Stimulated activated CD4-positive, alpha-beta T cell treated with anti-CD3 and anti-CD28 coated beads, Interleukin-1b, Interleukin-23, amount 100 ng/mL, for 48 hours (primary cell): ENCODE results near the gene KNDC1.

Experiments used
- DNase-seq: peaks from one replicate; pipeline ENCODE4 v3.0.0-alpha.2; 2020

Gene KNDC1

DNA sequence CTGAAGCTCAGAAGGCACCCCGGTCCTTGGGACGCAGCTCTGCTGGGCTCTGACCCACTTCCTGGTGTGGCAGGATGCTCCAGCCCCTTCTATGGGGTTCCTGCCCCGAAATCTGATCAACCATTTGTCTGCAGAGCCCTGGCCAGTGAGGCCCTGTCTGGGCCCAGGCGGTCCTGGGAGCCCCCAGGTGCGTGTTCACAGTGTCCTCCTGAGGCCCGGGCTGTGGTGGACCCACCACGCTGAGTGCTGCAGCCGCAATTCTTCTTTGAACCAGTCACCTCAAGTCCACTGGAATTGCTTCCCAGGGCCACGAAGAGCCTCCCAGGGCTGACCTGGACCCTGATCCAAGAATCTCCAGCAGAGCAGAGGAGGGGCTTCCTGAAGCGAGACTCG, 19.1 kb downstream of the KNDC1 start:
- no peak for DNase-seq

DNA sequence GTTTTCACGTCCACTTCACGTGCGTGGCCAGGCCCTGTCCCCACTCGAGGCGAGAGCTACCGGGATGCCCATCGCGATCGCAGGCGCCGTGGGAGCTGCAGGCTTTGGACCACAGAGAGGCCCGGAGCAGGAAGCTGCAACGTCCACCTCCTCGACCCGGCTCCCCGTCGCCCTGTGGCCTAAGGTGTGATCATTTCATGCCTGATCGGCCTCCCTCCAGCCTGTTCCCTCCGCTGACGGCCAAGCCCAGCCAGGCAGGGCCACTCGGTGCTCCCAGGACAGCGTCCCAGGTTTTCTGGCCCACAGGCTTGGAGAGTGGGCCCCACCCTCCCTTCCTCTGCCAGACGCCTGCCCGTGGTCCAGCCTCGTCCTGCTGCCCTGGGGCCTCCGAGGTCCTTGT, 19.6 kb downstream of the KNDC1 start:
- no peak for DNase-seq

DNA sequence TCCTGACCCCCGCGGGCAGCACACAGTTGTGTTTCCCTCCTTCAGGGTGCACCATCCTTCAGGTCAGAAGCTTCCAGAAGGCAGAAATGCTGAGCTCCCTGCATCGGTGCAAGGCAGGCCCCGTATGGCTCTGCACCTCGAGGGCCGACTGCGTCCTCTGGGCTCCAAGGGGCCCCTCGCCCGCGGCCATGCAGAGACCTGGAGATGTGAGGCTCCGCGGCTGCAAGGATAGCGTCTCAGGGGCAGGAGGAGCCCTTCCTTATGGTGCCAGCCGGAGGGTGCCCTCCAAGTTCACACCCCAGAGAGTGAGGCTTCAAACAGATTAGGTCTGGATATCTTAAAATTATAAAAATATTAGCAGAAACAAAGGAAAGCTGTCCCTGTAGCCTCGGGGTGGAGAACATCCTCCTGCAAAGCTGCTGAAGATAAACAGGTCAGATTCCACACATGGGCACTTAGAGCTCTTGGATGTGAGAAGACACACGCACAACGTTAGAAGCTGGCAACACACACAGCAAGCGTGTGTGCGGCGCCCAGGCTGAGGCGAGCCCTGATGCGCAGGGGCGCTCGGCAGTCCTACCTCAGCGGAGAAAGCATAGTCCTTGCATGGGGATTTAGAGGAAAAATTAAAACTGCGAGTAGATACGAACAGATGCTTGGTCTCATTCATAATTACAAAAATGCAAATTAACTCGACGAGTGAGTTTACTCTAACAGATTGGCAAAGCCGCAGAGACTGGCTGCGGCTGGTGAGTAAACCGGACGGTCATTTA, 20.4 kb downstream of the KNDC1 start:
- no peak for DNase-seq

DNA sequence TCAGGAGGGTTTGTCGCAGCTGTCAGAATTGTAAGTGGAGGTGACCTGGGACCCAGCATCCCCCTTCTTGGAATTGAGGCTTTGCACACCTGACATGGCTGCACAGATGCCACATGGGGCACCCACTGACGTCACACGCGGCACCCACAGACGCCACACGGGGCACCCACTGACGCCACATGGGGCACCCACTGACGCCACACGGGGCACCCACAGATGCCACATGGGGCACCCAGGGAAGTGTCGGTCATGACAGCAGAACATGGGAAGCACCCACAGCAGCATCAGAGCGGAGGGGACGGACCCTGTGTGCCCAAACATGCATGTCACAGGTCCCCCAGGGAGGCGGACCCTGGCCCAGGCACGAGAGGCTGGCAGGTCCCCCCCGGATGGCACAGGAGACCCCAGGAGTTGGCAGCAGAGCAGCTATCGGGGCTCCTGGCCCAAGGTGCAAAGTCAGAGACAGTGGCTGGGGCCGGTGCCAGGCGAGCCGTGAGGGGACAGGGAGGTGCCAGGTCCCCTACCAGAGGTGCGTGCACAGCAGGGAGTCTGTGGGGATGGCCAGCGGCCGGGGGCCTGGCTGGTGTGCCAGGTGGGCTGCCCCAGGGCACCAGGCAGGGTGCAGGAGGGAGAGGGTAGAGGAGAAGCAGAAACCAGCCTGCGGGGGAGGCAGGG, 21.1 kb downstream of the KNDC1 start:
- DNase-seq: no peak

DNA sequence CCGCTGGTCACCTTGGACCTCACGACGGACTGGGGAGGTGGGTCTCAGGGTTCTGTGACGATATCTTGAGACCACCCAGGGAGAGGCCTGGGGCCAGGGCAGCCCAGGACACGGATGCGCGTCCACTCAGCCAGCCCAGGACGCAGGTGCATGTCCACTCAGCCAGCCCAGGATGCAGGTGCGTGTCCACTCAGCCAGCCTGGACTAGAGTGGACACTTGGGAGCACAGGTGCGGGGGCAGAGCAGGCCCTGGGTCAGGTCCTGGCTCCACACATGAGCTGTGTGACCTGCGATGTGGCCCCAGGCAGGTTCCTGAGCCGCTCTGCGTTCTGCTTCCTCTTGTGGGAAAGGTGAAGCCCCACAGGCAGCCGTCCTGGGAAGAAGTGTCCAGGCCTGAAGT, 22.2 kb downstream of the KNDC1 start:
- no peak for DNase-seq

DNA sequence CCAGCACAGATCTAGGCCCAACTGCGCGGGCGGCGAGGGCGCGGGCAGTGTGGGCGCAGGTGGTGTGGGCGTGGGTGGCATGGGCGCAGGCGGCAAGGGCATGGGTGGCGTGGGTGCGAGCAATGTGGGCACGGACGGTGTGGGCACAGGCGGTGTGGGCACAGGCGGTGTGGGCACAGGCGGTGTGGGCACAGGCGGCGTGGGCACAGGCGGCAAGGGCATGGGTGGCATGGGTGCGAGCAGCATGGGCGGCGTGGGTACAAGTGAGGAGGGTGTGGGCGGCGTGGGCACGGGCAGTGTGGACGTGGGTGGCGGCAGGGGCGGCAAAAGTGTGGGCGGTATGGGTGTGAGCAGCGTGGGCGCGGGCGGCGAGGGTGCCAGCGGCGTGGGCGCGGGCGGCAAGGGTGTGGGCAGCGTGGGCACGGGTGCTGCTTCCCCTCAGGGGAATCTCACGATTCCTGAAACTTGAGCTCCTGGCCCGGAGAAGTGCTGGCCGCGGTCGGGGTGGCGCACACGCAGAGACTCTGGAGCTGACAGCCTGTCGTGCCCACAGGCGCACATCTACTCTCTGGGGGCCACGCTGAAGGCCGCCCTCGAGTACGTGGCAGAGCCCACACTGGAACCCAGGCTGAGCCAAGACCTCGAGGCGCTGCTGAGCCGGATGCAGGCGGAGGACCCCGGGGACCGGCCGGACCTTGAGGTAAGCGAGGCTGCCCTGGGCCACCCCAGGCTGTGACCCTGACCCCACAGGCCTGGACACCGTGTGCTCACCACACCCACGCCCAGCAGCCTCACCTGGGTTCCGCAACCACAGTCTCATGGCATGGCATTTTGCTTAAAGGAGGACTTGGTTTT, 23.0 kb downstream of the KNDC1 start:
- DNase-seq: no peak

DNA sequence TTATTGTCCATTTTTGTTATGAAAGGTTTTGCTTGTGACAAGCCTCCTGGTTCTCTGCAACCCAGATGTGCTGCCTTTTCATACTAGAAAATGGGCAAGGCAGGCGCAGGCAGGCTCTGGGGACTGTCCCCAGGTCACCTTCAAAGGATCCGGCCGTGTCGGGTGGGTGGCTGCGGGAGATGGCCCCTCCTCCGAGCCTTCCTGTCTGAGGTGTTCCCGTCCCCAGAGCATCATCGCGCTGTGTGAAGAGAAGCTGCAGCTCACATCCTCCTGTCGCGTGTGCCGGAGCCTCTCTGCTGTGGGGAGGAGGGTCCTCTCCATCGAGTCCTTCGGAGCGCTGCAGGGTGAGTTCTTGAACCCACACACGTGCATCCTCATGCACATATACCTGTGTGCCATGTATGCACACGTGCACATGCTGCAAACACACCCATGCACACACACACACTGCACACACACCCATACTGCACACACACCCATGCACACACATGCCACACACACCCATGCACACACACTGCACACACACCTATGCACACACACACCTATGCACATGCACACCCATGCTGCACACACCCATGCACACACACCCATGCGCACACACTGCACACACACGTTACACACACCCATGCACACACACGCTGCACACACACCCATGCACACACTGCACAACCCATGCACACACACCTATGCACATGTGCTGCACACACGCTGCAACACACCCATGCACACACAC, 23.8 kb downstream of the KNDC1 start:
- DNase-seq: no peak

DNA sequence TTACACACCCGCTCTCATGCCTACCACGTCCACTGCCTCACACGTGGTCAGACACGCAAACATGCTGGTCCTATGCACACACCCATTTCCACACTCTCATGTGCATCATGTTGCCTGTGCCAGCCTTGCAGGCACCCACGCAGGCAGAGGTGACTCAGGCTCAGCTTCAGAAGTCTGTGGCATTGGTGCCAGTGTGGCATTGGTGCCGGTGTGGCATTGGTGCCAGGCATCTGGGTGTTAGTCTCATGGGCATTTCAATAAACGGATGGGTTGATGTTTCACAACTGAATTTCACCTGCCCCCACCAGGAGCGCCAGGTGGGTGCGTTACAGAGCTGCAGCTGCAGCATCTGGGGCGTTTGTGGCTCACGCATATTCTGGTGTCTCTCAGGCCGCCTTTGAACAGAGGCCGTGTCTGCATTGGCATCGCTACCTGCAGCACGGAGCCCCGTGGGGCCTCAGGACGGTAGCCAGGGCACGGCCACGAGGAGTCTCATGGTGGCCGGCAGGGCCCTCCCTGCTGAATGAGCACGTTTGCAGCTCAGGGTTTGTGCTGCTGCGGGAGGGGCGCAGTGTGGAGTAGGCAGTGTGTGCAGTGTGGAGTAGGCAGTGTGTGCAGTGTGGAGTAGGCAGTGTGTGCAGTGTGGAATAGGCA, 24.7 kb downstream of the KNDC1 start:
- no peak for DNase-seq

DNA sequence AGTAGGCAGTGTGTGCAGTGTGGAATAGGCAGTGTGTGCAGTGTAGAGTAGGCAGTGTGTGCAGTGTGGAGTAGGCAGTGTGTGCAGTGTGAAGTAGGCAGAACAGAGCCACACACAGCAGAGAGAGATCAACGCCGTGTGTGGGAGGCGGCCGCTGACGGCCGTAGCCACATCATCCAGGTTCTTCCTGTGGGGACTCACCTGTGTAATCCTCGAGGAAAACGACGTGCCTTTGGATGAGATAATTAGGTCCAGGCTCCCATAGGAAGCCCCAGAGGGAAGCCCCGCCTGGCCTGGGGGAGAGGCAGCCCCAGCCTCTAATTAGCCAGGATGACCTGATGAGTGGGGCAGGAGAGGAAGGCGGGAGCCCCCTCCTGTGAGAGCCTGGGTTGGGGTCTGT, 25.4 kb downstream of the KNDC1 start:
- DNase-seq: no peak

DNA sequence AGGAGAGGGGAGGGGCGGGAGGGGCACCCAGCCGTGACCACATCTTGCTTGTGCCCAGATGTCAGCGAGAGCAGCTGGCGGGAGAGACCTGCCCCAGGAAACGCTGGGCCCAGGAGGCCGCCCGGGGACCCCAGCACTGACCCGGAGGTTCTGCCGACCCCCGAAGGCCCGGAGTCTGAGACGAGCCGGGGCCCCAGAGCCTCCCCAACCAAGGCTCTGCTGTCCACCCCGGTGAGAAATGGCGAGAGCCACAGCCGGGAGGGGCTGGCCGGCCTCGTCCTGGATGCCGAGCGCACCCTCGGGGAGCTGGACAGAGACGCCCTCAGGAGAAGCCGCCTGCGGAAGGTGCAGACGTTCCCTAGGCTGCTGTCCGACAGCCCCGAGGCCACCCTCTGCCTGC, 25.9 kb downstream of the KNDC1 start:
- no peak for DNase-seq

DNA sequence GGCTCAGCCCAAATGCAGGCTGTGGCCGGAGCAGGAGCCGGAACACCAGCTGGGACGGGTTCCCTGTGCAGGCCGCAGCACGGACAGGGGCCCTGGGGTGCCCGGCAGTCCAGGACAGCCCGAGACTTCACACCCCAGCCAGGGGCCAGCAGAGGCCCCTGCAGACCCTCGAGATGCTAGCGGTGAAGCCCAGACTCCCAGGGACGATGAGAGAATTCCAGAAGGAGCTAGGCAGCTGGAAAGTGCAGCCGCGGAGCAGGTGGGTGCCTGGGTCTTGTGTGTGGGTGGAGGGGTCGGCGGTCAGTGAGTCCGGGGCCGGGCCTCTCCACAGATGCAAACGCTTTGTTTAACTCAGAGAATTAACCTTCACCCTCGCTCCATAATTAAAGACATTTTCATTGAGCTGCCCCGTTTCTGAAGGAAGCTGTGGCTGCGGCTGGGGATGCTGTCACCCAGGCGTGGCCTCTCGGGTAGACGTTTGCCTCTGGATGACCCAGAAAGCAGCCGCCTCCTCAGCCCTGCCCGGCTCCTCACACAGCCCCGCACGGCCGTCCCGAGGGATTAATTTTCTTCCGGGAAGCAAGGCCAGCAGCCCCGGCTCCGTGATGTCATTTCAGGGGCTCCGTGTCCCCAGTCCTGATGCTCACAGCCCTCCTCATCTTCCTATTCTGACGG, 26.5 kb downstream of the KNDC1 start:
- DNase-seq: no peak

DNA sequence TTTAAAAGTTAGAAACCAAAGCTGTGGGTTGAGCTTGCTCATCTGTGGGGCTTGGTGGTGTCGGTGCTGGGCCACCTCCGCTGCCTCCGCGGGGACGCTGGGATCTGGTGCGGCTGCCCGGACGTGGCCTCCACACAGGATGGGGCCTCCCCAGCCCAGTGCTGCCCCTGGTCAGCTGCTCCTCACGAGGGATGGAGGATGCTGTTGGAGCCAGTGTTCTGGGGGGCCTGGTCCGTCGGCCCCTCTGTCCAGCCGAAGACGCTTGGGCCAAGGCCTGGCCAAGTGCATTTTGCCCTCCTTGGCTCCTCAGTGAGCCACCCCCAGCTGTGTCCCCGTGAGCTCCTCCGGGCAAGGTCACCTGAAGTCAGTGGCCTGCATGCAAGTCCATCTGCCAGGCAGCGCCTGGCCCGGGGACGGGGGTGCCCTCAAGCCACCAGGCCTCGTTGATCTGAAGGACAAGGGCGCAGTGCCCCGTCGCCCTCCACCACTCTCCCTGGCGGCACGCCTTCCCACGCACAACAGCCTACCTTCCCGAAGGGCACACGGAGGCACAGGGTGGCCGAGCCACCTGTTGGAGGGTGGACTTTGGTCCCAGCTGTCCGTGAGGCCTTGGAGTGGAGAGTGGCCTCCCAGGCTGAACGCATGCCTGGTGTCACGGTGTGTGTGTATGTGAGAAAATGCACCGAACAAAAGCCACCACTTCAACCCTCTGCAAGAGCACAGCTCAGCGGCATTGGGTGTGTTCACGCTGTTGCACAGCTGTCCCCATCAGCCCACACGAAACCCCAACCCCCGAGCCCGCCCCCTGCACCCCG, 27.3 kb downstream of the KNDC1 start:
- no peak for DNase-seq

DNA sequence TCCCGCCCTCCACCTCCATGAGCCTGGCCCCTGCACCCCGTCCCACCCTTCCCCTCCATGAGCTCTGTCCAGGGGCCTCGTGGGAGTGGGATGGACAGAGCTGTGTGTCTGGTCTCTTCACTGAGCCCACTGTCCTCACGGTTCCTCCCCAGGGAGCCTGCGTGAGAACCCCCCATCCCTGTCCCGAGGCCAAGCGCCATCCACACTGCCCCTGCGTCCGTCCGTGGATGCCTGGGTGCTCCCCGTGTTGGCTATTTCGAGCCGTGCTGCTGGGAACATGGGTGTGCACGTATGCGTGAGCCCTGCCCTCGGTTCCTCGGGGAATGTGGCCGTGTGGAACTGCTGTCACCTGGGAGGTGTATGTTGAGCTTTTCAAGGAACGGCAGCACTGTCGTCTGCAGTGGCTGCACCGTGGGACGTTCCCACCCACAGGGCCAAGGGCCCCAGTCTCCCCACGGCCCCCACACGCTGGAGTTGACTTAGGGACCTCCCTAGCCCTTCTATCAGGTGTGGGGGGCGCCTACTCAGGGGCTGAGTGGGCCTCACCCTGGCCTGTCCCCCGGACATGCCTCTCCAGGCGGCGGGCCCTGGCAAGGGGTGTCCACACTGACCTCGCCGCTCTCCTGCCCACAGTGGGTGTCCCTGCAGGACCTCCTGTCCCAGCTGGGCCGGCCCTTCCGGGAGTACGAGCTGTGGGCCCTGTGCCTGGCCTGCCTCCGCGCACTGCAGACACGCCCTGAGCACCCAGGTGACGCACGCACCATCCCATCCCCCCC, 28.1 kb downstream of the KNDC1 start:
- no peak for DNase-seq

DNA sequence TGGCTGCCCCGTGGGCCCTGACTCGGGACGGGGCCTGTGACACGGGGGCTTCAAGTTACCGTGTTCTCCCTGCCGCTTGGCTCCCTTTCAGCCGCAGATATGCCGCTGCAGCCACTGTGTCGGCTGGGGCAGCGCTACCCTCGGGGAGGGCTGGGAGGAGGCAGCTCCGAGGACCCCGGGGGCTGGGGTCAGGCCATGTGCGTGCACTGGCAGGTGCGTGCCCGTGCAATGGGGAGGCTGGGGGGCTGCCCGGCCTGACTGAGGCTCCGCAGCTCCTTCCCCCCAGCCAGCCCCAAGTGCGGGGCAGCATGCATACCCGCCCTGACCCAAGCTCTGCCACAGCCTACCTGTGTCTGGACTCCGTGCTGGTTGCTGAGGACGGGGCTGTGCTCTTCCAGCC, 29.2 kb downstream of the KNDC1 start:
- DNase-seq: no peak

DNA sequence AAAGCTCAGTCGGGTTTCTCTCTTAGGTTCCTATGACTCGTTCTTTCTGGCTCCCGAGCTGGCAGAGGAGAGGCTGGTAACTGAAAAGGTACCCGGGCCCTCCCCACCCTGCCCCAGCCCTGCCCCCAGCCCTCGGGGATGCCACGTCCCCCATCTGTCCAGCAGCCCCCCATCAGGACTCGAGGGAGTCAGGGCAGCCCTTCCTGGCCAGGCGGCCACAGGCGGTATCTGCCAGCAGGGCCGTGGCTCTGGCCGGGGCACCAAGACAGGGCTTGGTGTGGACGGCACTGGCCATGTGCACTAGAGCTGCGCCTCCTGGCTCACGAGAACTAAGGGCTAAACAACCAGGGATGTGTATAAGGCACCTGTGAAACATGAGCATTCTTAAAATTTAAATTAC, 29.7 kb downstream of the KNDC1 start:
- DNase-seq: no peak

DNA sequence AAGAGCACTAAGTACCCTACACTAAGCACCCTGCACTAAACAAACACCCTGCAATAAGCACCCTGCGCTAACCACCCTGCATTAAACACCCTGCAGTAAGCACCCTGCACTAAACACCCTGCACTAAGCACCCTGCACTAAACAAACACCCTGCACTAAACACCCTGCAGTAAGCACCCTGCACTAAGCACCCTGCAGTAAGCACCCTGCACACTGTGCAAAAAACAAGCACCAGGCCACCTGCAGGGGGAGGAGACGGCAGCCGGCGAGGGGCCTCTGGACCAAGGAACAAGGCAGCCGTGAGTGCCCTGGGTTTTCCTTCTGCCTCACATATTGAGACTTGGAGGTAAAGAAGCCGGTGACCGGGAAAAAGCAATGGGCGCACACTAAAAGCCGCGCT, 30.2 kb downstream of the KNDC1 start:
- no peak for DNase-seq

DNA sequence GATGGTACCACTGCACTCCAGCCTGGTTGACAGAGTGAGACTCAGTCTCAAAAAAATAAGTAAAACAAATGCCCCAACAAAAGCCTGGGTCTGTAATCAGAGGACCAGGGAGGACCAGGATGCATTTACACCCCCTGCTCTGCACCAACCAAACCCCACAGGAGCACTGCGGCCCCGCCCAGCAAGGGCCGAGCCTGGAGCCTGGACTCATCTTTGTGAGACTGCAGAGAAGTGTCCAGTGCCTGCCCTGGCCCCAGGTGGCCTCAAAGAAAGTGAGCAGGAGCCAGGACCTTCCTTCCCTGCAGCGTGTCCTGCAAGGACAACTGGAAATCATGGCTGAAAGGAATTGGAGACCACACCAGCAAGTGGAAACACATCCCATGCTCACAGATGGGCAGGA, 31.6 kb downstream of the KNDC1 start:
- no peak for DNase-seq

DNA sequence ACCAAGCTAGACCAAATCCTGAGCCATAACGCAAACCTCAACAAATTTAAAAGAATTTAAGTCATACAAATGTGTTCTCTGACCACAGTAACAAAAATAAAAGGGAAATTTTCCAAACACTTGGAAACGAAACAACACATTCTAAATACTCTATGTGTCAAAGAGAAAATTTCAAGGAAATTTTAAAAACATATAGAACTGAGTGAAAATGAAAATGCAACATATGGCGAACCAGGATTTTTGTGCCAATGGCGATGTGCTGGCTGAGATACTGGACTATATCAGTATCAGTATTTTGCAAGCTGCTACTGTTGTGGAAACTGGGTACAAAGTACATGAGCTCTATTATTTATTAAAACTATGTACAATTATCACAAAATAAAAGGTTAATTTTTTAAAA, 34.1 kb downstream of the KNDC1 start:
- no peak for DNase-seq

DNA sequence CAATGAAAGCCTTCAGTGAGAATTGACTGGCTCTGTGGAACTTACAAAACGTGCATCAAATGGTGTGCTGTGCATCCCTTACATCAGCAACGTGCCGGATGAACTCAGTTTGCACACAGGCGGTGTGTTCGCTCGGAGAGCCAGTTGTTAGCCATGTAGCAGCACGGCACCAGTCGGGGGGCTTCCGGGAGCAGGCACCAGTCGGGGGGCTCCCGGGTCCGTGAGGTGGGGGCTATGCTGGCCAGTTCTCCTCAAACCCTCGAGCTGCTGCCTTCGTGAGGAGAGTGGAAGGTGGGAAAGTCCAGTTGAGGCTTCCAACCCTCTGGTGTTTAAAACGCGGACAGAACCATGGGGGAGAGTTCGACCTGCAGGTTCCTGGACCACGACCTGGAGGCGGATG, 35.1 kb downstream of the KNDC1 start:
- no peak for DNase-seq

DNA sequence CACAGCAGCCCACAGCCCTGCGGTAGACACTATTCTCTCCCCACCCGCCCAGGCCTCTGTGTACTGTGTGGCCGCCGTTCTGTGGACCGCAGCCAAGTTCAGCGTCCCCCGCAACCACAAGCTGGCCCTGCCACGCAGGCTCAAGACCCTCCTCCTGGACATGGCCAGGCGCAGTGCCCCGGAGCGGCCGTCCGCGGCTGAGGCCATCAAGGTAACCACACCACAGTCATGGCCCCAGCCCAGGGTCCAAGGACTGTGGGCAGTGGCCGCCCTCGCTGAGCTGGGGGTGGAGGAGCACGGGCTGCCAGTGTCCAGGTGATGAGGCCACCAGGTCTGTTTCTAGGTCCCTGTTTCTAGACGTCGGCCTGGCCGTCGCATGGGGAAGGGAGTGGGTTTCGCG, 35.6 kb downstream of the KNDC1 start:
- no peak for DNase-seq
